Fibroblast of the conjunctiva (primary cell): ENCODE data around the gene CACNB1.

Source experiments
- DNase-seq: peaks from one replicate; pipeline ENCODE4 v3.0.0-alpha.2; 2010; ENCODE audit warnings: low read depth

Gene CACNB1

DNA sequence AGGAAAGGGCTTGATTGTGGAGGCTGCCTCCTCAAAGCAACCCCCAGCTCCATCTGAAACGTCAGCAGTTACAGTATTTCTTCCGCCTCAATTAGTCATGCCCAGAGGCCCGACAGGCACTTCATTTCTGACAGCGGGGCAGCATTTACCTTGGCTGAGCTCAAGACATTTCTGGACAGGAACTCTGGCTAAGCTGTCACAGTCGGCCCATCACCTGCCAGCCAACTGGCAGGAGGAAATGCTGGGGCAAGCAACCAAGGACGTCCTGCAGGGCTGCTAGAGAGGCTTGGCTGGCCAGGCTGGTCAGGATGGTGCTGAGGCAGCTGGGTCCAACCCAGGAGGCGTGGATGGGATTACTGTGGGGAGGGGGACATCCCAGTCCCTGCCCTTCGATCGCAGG, 73.8 kb downstream of the CACNB1 start:
- DNase-seq, result no peak
